ENCODE results near the gene CFAP410.

DNA sequence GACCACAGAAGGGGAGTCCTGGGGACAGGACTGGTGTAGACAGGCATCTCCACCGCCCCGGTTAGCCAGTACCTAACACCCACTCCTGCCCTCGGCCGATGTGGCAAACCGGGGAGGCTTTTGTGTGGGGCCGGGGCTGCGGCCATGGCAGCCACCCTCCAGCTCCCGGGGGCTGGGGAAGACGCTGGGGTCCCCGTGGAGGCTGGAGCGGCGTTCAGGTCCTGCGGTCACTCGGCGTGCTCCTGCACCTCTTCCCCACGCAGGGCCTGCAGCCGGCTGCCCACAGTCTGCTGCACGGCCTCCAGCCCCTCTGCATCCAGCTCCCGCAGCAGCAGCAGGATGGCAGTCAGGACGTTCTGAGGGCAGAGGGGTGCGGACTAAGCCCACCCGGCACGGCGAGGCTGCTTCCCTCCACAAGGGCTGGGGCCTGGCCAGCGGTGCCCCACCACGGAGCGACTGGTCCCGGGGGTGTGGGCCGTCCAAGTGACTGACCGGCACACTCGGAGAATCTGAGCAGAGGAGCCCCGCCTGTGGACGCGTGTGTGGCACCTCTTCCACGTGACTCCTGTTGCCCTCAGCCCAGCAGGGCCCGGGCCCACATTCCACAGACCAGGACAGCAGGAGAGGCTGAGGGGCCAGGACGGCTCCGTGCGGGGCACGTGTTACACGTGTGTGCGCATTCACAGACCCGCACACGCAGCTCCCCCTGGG lies 9.1 kb downstream of the CFAP410 start:
- TF ChIP-seq CSDC2 (CRISPR knock-in tag; IDR thresholded peaks at IDR 0.05) (no peak), ZFP30 (CRISPR knock-in tag; IDR thresholded peaks at IDR 0.05) (no peak), GLIS3 (CRISPR knock-in tag; IDR thresholded peaks at IDR 0.05) (no peak), TCF4 (CRISPR knock-in tag; IDR thresholded peaks at IDR 0.05; ENCODE audit: borderline replicate concordance) (no peak), BACH2 (CRISPR knock-in tag; IDR thresholded peaks at IDR 0.05; ENCODE audit: borderline replicate concordance) (no peak)
